ENCODE results near the gene TMEM120B. TPM values are rescaled to one million over a fixed set of nuclear protein-coding genes. Genes with fewer than 3 reads are reported as not detected.
A peak's percentile ranks its signal among the peaks of the same experiment; 100 is the strongest.

The TMEM120B gene
- total and polyA plus RNA-seq, 2 of the 4 experiments (the other 2 are of a cell fraction), result 10.6 to 18.4 TPM

DNA sequence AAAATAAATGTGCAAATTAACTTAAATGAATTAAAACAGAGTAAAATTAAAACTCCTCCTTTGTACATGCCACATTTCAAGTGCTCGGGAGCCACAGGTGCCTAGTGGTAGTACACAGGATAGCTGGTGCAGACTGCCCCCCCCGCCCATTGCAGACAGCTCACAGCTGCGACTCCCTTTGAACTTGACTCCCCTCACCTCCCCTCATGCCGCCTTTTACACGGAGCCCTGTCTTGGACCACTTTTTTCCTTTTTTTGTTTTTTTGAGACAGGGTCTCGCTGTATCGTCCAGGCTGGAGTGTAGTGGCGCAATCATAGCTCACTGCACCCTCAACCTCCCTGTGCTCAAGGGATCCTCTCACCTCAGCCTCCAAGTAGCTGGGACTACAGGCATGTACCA lies 102.7 kb downstream of the TMEM120B start:
- H2AK9ac ChIP-seq (replicated peaks; ENCODE audit: low read depth, low read length, poor library complexity), result peak overlapping the region; percentile 13
- H2AFZ ChIP-seq (replicated peaks; ENCODE audit: low read length, poor library complexity), result no peak overlapping the region
- H2BK5ac ChIP-seq (ENCODE audit: low read depth, low read length, poor library complexity, severe bottlenecking), result no peak overlapping the region
- BruUV-seq (replicated peaks), result no TSS peak
- CTCF ChIA-PET, result no interaction called here
- no peak for TF ChIP-seq MAFK (IDR thresholded peaks at IDR 0.05; ENCODE audit: low read depth, low read length)
- TF ChIP-seq RCOR1 (IDR thresholded peaks at IDR 0.05; ENCODE audit: insufficient replicate concordance, low read length), result no peak
- TF ChIP-seq CHD1 (IDR thresholded peaks at IDR 0.05; ENCODE audit: low read depth, low read length), result no peak
- no peak for TF ChIP-seq SMC3 (IDR thresholded peaks at IDR 0.05; ENCODE audit: low read depth, low read length)
- no peak for TF ChIP-seq FOS (IDR thresholded peaks at IDR 0.05; ENCODE audit: low read depth, low read length)
- no peak overlapping the region for H3K4me2 ChIP-seq (ENCODE audit: low read depth, low read length)
- peaks cover 18% of the 10 kb centered on the region for H3K4me1 ChIP-seq (ENCODE audit: control insufficient read depth, insufficient read depth, low read length)
- no peak overlapping the region for H2BK20ac ChIP-seq (ENCODE audit: low read depth, low read length)
- no peak overlapping the region for H3K56ac ChIP-seq (ENCODE audit: extremely low read depth, insufficient read depth, low read length)
- H2AK5ac ChIP-seq (ENCODE audit: low read depth, low read length), result no peak overlapping the region
- dilution Hi-C loops (cut with HindIII; ENCODE audit: low sequenced_read_pairs, unreplicated experiment) (no loop called here), in situ Hi-C loops (cut with MboI; ENCODE audit: low sequenced_read_pairs) (no loop called here), intact Hi-C loops (cut with micrococcal nuclease) (no loop called here)
- no peak overlapping the region for H3K23ac ChIP-seq (ENCODE audit: low read depth, low read length)
- no peak overlapping the region for H2BK120ac ChIP-seq (ENCODE audit: low read depth, low read length)
- no peak overlapping the region for H3K27ac ChIP-seq (ENCODE audit: insufficient read depth, low read length)
- no peak overlapping the region for H3K14ac ChIP-seq (replicated peaks; ENCODE audit: low read depth, low read length)
- no peaks in the 10 kb centered on the region for H3K9me3 ChIP-seq (ENCODE audit: control insufficient read depth, insufficient read depth, low read length)
- H3K27me3 ChIP-seq (ENCODE audit: control insufficient read depth, insufficient read depth, low read length), result no peaks in the 10 kb centered on the region
- peaks cover 64% of the 10 kb centered on the region for H3K36me3 ChIP-seq (ENCODE audit: control insufficient read depth, insufficient read depth, low read length)
- ATAC-seq (ENCODE audit: low read depth) (no peak), DNase-seq (no peak)
- POLR2A ChIA-PET (ENCODE audit: unreplicated experiment), result no interaction called here
- 100% methylated on average over 2 of the region's 8 CpGs; no CpG with 5 or more reads in 1 of the 2 experiments for WGBS, 2 experiments (ENCODE audit: extremely low coverage in 2 of 2, insufficient read length in 1 of 2)
- H3K9me1 ChIP-seq (ENCODE audit: insufficient read depth, low read length), result no peaks in the 10 kb centered on the region
- H4K20me1 ChIP-seq (ENCODE audit: insufficient read depth, low read length), result peaks cover 47% of the 10 kb centered on the region
- no peak overlapping the region for H3K4ac ChIP-seq (ENCODE audit: low read depth, low read length)
- H4K8ac ChIP-seq (ENCODE audit: low read depth in 2 of 2, low read length in 2 of 2), result no peak overlapping the region
- no peak overlapping the region for H4K5ac ChIP-seq (ENCODE audit: low read depth, low read length)
- no peak overlapping the region for H3K9ac ChIP-seq (ENCODE audit: low read depth, low read length)
- H4K91ac ChIP-seq (ENCODE audit: insufficient read depth, low read depth, low read length), result no peak overlapping the region
- no peak overlapping the region for H2BK15ac ChIP-seq (ENCODE audit: low read depth, low read length)
- peaks cover 39 to 71% of the 10 kb centered on the region in 2 experiments for H3K79me1 ChIP-seq (ENCODE audit: low read depth in 1 of 2, low read length in 2 of 2)
- no peak overlapping the region for H3K4me3 ChIP-seq (ENCODE audit: insufficient read depth, low read depth, low read length)
- no peak overlapping the region for H3K18ac ChIP-seq (ENCODE audit: low read depth, low read length)

All from IMR-90 (cell line).